GM18861 (cell line): ENCODE results near the gene ABLIM2.

Experiments
- ATAC-seq: cut with Tn5 transposase; IDR thresholded peaks from one replicate; pipeline ENCODE4 v1.9.1; 2021; ENCODE audit not compliant: unreplicated experiment

ABLIM2 gene

DNA sequence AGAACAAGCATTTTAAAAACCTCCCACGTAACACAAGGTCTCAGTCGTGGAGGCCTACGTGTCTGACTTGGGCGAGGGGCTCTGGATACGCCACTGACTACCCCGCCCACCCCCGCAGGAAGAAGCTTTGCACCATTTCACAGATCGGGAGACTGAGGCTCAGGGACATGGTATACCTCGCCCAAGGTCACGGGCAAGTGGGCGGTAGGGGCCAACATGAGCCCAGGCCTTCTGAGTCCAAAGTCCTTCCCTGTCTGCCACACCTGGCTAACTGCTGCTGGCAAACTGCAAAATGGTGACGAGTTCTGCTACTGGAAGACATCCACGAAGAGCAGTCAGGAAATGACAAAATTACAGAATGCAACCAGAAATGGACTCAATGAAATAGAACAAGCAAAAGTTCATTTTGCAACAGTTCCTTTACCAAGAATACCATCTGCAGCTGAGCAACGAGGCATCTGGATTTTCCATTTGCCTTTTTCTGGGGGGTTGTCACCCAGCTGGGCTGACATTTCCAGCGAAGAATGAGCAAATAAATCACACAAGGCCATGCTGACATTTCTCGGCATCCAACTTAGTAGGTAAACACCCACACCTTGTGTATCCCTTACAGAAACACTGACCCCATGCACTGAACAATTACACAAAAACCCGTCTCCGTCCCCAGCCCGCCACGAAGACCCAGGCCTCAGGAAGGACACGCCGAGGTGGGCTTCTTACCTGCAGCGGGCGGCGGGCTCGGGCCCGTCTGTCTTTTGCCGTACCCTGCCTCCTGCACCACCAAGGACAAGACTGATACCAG lies 148.7 kb downstream of the ABLIM2 start:
- ATAC-seq, result no peak

DNA sequence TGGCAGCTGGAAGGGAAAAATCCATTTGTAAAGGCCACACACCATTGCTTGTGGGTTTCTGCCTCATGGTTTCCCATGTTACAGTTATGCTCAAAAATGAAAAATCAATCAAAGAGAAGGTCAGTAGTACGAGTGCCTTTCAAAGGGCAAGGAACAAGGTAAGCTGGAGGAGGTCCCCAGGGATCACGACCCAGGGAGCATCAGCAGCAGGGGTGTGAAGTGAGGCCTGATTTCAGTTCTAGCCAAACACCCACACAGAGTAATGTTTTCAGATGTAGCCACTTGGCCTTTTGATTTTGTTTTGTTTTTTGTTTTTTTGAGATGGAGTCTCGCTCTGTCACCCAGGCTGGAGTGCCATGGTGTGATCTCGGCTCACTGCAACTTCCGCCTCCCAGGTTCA lies 149.5 kb downstream of the ABLIM2 start:
- no peak for ATAC-seq

DNA sequence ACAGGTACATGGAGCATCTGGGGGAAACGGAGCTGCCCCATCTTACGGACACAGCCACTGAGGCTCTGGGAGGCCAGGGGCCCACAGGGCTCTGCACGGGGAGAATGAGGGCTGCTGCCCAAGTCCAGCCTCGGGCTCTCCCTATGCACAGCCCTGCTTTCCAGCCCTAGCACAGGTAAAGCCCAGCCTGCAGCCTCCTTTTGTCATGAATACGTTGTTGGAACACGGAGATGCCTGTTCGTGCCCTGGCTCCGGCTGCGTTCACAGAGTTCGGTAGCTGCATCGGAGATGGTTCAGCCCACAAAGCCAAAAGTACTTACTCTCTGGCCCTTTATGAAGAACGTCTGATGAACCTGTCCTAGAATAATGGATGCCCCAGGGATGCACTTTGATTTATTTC lies 150.2 kb downstream of the ABLIM2 start:
- no peak for ATAC-seq

DNA sequence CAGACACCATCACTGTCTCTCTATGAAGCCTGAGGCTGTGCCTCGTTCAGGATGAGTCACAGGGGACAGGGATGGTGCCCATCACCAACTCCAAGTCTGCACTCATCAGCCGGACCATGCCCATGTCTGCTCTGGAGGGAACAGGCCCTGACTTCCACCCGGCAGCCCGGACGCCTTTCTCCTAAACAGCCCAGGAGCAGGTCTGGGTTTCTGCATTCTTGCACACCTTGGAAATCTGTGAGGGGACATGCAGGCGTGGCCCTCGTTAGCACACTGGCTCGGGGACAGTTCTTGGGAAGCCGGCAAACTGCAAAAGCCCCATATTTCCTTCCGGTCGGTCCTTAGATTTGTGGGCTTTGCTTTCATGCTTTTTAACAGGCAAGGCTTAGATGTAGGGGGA lies 151.0 kb downstream of the ABLIM2 start:
- no peak for ATAC-seq

DNA sequence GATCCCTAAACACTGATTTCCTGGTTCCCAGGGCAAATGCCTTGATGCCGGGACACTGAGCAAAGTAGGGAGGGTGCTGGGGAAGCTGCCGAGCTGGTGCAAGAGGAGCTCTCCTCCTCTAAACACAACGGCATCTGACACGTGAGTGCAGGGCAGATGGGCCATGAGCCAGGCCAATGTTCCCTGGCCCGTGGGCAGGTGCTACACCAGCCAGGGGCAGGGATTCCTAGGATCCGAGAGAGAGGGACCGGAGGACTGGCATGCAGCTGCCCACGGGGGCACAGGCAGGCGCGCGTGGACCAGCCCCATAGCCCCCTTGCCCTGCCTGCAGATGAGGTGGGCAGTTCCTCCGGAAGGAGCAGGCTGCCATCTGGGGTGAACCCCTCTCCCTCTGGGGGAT lies 152.1 kb downstream of the ABLIM2 start:
- no peak for ATAC-seq

DNA sequence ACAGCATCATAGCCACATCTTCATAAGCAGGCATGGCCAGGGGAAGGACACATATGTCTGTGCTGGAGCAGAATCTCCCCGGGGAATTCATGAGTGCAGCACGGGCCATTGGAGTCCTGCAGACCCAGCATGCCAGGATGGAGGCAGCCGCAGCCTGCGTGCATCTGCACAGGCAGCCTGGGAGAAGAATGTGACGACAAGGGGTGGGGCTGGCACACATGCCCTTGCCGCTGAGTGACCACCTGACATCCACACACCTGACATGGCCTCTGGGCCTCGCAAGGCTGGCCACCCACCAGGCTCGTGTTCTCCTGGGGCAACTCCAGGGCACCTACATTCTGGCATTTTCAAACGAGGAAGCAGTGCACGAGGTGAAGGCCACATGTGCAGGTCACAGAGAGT lies 152.8 kb downstream of the ABLIM2 start:
- ATAC-seq, result no peak

DNA sequence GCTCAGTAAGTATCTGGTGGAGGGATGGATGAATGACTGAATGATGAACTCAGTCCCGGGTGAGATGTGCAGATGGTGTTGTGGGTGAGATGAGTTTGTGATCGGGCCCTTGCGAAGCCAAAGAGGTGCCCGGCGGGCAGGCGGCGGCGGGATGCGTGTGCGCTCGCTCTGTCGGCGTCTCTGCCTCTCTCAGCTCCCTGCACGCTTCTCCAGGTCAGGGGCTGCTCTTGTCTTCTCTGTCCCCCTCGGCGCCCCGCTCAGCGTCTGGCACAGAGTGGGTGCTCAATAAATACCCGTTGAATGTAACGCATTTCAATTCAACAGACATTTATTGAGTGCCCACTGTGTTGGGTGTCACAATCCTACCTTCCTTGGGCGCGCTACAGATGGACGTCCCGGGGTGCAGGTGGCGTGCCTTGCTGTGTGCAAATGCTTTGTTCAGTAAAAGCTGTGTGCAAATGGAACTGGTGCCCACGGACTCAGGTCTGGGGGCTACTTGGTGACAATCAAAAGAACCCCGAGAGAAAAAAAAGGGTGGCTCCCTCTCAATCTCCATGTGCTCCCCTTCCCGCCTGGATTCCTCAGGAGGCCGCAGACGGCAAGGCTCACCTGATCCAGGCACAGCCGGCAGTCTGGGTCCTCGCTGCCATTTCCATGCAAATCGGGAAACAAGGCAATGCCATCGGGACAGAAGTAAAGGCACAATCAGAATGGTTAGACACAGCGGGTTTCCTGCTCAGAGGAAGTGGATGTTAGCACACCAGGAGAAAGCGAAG lies 153.4 kb downstream of the ABLIM2 start:
- ATAC-seq, result no peak

DNA sequence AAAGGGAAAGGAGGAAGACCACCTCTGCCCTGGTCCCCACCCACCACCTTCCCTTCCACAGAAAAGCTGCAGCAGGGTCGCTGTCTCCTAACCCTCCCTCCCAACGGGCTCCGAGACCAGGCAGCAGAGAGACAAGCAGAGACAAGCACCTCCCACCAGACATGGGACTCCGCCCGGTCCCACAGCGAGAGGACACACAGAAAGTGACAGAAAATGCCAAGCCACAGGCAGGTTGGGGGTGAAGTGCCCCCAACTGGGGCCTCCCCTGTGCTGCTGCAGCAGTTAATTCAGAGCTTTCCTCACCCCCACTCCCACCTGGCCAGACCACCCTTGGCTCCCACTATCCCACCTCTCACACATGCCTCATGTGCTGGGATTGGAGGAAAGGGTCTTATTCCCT lies 154.5 kb downstream of the ABLIM2 start:
- no peak for ATAC-seq

DNA sequence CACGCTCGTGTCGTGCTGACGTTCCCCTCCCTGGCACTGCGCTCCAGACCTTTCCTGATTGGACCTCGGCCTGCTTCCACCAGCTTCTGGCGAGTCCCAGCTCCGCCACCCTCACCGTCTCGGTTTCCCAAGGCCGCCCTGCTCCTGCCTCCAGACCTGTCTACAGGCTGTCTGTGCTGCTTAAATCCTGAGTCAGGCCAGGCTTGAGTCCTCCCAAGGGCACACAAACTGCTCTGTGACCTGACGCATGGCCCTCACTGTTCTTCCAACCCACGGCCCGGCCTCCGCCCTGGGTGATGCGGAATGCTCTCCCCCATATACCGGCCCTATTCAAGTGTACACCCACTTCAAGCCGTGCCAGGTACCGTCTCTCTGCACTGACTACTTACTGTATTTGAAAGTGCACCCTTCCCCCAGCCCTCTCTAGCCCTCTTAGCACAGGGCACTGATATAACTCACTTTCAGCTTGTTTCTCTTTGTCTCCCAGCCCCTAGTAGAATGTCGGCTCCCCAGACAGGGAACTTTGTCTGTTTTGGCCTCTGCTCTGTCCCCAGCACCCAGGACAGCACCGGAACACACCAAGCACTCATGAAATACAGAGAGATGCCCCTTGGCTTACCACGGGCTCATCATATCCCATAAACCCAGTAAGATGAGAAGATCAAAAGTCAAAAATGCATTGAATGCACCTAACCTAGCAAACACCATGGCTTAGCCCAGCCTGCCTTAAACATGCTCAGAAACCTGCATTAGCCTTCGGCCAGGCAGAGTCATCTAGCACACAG lies 155.9 kb downstream of the ABLIM2 start:
- no peak for ATAC-seq

DNA sequence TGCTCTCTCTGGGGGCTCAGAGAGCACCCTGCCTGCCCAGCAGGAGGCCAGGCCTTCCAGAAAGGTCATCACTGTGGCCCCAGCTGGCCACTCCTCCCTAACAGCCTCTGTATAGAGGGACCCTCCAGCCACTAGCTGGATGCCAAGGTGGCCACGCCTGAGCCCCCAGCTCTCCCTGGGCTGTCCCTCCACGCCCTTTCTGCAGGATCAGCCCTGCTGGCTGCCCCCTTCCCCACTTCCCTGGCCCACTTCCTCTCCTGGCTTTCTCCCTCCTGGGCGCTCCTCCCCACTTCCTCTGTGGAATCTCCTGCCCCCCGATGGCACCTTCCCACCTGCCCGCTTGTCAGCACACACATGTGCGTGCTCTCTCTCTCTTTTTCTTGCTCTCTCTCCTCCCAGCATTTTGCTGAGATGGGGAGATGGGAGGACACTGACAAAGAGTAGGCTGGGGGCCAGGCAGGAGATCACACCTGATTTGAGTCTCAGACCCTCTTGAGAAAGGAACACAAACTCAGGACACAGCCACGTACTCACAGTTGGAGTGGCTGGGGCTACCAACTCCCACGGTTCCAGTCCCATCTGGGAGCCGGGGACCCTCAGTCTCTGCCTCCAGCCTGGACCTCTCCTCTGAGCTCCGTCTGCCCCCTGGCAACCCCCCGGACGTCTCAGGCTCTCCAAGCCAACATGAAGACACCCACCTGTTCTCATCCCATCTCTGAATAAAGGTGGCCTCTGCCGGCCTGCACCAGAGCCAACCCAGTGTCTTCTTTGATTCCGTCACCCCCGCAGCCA lies 156.9 kb downstream of the ABLIM2 start:
- ATAC-seq, result no peak

DNA sequence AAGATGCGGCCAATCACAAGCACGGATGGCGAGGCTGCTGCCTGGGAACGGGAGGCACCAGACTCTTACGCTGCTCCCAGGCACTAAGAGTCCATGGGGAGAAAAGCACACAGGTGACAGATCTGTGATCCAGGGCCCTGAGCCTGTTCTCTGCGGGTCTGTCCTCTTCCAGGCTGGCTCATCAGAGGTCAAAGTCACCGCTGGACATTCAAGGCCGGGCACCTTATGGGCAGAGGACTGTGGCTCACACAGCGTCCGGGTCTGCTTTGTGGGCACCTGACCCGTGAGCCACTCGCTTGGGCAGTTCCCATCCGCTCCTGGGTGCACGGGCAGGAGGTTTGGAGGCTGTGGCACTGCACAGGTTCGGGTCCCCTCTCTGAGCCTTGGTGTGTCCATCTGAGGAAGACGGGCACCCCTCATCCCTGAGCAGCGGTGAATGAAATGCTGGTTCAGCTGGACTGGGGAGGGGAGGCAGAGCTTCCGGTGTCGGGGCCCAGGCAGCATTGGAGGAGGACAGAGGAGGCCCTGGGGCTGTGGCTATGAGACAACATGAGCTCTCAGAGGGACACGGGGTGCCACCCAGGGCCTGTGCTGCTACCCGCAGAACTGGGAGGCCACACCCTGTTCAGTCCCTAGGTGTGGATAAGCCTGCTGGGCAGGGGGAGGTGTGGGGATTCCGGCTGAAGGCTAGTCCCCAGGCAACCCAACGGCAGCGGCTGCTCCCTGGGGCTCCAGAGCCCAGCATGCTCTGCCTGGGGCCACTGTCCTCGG lies 157.7 kb downstream of the ABLIM2 start:
- no peak for ATAC-seq

DNA sequence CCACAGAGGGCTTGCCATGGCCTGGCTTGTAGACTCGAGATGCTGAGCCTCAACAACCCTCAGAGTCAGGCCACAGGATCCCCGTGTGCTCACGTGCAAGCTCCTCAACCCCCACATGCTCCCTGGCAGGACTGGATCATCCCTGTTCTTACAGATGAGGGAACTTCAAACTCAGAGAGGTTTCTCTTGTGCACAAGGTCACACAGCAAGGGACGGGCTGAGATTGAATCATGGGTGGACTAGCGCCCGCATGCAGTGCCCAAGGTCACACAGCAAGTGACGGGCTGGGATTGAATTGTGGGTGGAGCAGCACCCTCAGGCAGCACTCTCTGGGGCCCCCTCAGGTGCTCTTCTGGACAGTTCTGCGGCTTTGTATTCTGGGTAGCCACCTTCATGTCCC lies 158.4 kb downstream of the ABLIM2 start:
- no peak for ATAC-seq

DNA sequence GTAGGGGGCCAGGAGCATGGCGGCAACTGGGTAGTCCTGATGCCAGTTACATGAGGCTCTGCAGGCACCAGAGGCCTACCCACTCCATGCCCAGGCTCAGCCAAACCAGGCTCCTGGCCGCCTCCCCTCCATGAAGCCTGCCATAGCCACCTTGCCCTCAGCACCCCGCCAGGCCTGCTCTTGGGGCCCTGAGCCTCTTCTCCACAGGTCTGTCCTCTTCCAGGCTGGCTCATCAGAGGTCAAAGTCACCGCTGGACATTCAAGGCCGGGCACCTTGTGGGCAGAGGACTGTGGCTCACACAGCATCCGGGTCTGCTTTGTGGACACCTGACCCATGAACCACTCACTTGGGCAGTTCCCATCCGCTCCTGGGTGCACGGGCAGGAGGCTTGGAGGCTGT lies 158.9 kb downstream of the ABLIM2 start:
- no peak for ATAC-seq

DNA sequence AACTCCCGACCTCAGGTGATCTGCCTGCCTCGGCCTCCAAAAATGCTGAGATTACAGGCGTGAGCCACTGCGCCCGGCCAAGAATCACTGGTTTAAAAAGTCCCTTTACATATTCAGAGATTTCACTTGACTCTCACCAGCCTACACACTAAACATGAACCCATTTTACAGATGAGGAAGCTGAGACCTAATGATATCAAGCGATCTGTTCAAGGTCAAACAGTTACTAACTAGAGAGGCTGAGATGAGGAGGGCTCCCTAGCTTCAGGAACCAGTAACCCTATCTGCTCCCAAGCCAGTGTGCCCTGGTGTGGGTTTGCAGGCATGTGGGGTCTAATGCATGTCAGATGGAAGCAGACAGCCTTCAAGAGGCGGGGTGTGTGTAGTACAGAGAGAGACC lies 159.3 kb downstream of the ABLIM2 start:
- no peak for ATAC-seq

DNA sequence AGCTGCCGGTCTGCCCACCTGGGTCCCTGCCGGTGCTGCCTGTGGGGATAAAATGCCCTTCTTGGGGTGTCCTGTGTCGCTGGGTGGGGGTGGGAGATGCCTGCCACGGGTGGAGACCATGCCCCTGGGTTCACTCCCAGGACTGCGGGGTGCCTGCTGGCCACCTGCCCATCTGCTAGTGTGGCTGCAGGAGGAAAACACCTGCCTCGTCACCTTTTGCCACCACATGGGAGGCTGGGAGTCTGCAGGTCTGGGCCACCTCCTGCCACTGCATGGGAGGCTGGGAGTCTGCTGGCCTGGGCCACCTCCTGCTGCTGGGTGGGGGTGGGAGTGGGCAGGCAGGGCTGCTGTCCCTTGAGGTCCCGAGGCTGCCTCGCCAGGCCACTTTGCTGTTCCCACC lies 160.2 kb downstream of the ABLIM2 start:
- no peak for ATAC-seq

DNA sequence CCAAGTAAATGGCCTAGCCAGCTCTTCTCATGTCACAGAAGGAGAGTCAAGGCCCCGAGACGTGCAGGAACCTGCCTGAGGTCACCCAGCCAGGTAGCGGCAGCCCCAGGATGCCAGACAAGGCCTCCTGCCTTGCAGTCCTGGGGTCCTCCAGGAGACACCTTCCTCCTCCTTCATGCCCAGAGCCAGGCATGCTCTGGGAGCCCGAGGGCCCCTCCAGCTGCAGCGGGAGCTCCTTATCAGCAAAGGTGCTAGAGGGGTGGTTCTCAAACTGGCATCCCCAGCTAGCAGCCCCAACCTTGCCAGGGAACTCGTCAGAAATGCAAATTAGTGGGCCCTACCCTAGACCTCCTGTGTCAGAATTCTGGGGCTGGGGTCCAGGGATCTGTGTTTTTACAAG lies 162.7 kb downstream of the ABLIM2 start:
- no peak for ATAC-seq

DNA sequence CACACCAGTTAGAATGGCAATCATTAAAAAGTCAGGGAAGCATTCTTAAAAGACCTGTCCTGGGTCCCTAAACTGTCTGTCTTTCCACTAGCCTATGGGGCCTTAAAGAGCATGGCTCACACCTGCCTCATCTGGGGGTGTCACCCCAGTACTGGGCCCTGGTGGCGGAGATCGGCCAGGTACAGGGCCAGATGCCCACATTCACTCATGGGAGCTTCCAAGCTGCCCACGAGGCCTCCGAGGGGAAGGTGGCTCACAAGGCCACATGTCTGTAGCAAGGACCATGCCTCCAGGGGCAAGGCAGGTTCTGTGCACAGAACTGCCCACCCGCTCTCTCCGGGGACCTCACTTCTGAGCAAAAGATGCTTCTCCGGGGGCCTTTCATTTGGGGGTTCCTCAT lies 163.5 kb downstream of the ABLIM2 start:
- no peak for ATAC-seq

DNA sequence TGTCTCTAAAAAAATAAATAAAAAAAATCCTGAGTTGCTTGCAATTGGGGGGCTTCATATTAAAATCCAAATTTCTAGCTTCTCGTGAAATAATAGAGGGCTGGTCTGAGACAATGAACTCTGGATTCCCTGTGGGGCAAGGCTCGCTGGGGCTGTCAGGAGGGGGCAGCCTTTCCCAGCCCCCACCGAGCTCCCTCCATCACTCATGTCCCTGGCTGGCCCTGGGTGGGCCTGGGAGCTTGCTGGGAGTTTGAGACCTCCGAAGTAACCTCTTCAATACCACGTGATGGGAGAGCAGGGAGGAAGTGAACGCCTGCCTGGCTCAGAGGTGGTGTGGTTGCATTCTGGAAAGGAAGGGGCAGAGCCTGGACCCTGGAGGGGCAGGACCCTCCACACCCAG lies 164.9 kb downstream of the ABLIM2 start:
- ATAC-seq, result no peak

DNA sequence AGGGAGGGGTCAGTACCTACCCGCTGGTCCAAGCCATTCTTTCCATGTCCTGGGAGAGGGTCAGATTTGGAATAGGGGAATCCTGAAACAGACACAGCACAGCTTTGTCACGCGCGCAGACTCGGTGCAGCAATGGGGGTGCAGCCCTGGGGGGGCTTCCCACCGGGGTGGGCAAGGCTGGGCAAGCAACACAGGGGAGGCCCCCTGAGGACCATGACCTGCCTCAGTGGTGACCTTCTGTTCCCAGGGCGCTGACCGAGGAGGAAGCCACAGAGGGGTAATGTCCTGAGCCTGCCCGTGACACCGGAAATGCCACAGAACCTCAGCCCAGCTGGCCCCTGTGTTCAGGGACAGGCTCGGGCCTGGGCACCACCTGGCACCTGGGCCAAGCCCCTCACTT lies 165.8 kb downstream of the ABLIM2 start:
- ATAC-seq, result no peak

DNA sequence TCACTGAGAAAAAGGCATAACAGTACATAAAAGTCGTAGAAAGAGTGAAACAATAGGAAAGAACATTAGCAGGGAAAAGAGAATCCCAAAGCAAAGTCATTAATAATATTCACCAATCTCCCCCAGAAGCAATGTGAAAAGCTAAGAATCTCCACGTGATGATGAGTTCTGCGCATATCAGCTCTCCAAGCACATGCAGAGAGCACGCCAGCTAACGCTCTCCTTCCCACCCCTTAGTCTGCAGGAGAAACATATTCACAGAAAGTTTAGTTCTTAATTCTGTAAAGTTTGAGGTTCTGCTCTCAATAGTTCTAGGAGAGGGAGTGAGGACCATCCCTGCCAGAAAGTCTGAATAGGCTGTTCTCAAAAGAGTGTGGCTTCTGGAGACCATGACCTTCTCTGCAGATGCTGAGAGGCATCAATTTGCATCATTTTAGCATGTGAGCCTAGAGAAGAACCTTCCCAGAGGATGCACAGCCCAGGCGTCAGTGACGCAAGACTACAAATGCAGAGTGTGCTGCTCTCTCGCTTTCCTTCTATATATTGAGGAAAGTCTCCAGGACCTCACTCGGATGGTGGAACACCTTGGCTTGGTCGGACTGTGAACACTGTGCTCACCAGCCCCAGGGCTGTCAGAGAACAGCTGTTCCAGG lies 167.7 kb downstream of the ABLIM2 start:
- no peak for ATAC-seq
